Mesodermal cell (in vitro differentiated cells): ENCODE data around the gene LIMCH1.

Experiments used
- H3K27ac ChIP-seq: 2 replicates; pipeline ENCODE4 v1.7.0; 2013; ENCODE audit warnings: mild to moderate bottlenecking, low read depth, low read length, moderate library complexity; ENCODE audit not compliant: severe bottlenecking
- H3K36me3 ChIP-seq: 2 replicates; pipeline ENCODE4 v1.7.1; 2013; ENCODE audit warnings: mild to moderate bottlenecking, low read length, moderate library complexity; ENCODE audit not compliant: control insufficient read depth, insufficient read depth
- H3K4me1 ChIP-seq: one replicate; pipeline ENCODE4 v1.7.1; 2013; ENCODE audit warnings: mild to moderate bottlenecking, low read length; ENCODE audit not compliant: insufficient read depth, control insufficient read depth, poor library complexity, severe bottlenecking
- H3K4me3 ChIP-seq: 2 replicates; pipeline ENCODE4 v1.7.0; 2013; ENCODE audit warnings: low read length, control low read depth, mild to moderate bottlenecking; ENCODE audit not compliant: insufficient read depth, poor library complexity, severe bottlenecking; ENCODE audit errors: extremely low read depth
- H3K9me3 ChIP-seq: 2 replicates; pipeline ENCODE4 v1.7.1; 2013; ENCODE audit warnings: mild to moderate bottlenecking, low read length, moderate library complexity; ENCODE audit not compliant: control insufficient read depth
- WGBS, 2 experiments: methylation state at CpG; one replicate each; pipeline ENCODE4 v1.1.5; 2013; ENCODE audit warnings: missing lambda C conversion rate in 2 of 2; ENCODE audit not compliant: insufficient coverage in 2 of 2; 5-methylcytosine and 5-hydroxymethylcytosine counted together

LIMCH1 gene

GRCh38 chr4:41670982-41671381 is 133.0 kb downstream of the LIMCH1 start:
- no peak overlapping the region for H3K27ac ChIP-seq
- no peaks in the 10 kb centered on the region for H3K4me1 ChIP-seq
- no peaks in the 10 kb centered on the region for H3K36me3 ChIP-seq
- no peak overlapping the region for H3K4me3 ChIP-seq
- H3K9me3 ChIP-seq = no peaks in the 10 kb centered on the region

- Histone ChIP-seq H3K4me3 (no peak overlapping the region), H3K36me3 (no peaks in the 10 kb centered on the region), H3K4me1 (peaks cover 7% of the 10 kb centered on the region), H3K9me3 (no peaks in the 10 kb centered on the region), H3K27ac (no peak overlapping the region)
- 78 to 83% methylated on average over 2 to 4 of the region's 7 CpGs for WGBS, 2 experiments
These were observed 140.3 kb downstream of the LIMCH1 start for GRCh38 chr4:41678086-41678816.

GRCh38 chr4:41678951-41679350 is 141.0 kb downstream of the LIMCH1 start:
- no peak overlapping the region for H3K27ac ChIP-seq
- no peaks in the 10 kb centered on the region for H3K9me3 ChIP-seq
- no peak overlapping the region for H3K4me3 ChIP-seq
- no peaks in the 10 kb centered on the region for H3K36me3 ChIP-seq
- peaks cover 7% of the 10 kb centered on the region for H3K4me1 ChIP-seq
- 84 to 98% methylated on average over 2 of the region's 2 CpGs for WGBS, 2 experiments

GRCh38 chr4:41679991-41680390 is 142.0 kb downstream of the LIMCH1 start:
- H3K4me1 ChIP-seq = peaks cover 7% of the 10 kb centered on the region
- H3K4me3 ChIP-seq = no peak overlapping the region
- no peaks in the 10 kb centered on the region for H3K9me3 ChIP-seq
- 90 to 100% methylated on average over 1 to 2 of the region's 4 CpGs for WGBS, 2 experiments
- peaks cover 5% of the 10 kb centered on the region for H3K36me3 ChIP-seq
- H3K27ac ChIP-seq = no peak overlapping the region

- 100% methylated on average over 1 of the region's 2 CpGs for WGBS, 2 experiments
- Histone ChIP-seq H3K4me3 (no peak overlapping the region), H3K4me1 (peaks cover 7% of the 10 kb centered on the region), H3K27ac (no peak overlapping the region), H3K36me3 (peaks cover 5% of the 10 kb centered on the region), H3K9me3 (no peaks in the 10 kb centered on the region)
These were observed 143.1 kb downstream of the LIMCH1 start for GRCh38 chr4:41681054-41681453.

- no peaks in the 10 kb centered on the region for H3K9me3 ChIP-seq
- H3K4me1 ChIP-seq = peaks cover 7% of the 10 kb centered on the region
- peaks cover 9% of the 10 kb centered on the region for H3K36me3 ChIP-seq
- H3K27ac ChIP-seq = no peak overlapping the region
- H3K4me3 ChIP-seq = no peak overlapping the region
These were observed 145.4 kb downstream of the LIMCH1 start for GRCh38 chr4:41683326-41683725.

- H3K9me3 ChIP-seq = no peaks in the 10 kb centered on the region
- peaks cover 15% of the 10 kb centered on the region for H3K36me3 ChIP-seq
- H3K4me3 ChIP-seq = no peak overlapping the region
- H3K4me1 ChIP-seq = no peaks in the 10 kb centered on the region
- WGBS, 2 experiments = 84 to 93% methylated on average over 7 to 8 of the region's 8 CpGs
- H3K27ac ChIP-seq = no peak overlapping the region
These were observed 148.9 kb downstream of the LIMCH1 start for GRCh38 chr4:41686893-41687292.

GRCh38 chr4:41687971-41688370 is 150.0 kb downstream of the LIMCH1 start:
- Histone ChIP-seq H3K4me1 (no peaks in the 10 kb centered on the region), H3K9me3 (no peaks in the 10 kb centered on the region), H3K36me3 (peaks cover 15% of the 10 kb centered on the region), H3K4me3 (no peak overlapping the region), H3K27ac (no peak overlapping the region)
- WGBS, 2 experiments = 92 to 93% methylated on average over 4 of the region's 5 CpGs

- H3K36me3 ChIP-seq = peaks cover 5% of the 10 kb centered on the region
- 12 to 51% methylated on average over 6 to 7 of the region's 12 CpGs for WGBS, 2 experiments
- H3K27ac ChIP-seq = no peak overlapping the region
These were observed 154.9 kb downstream of the LIMCH1 start for GRCh38 chr4:41692717-41693345.

GRCh38 chr4:41693629-41694028 is 155.7 kb downstream of the LIMCH1 start:
- Histone ChIP-seq H3K4me1 (no peaks in the 10 kb centered on the region), H3K9me3 (no peaks in the 10 kb centered on the region), H3K27ac (no peak overlapping the region), H3K4me3 (no peak overlapping the region), H3K36me3 (peaks cover 5% of the 10 kb centered on the region)
- no CpG with 5 or more reads among the region's 2 CpGs for WGBS, 2 experiments

More at GRCh38 chr4:41692717-41693345, 154.9 kb downstream of the LIMCH1 start:
- Histone ChIP-seq H3K9me3 (no peaks in the 10 kb centered on the region), H3K4me3 (no peak overlapping the region), H3K4me1 (no peaks in the 10 kb centered on the region)

- H3K4me3 ChIP-seq = no peak overlapping the region
- H3K9me3 ChIP-seq = no peaks in the 10 kb centered on the region
- WGBS, 2 experiments = 92 to 100% methylated on average over 1 to 2 of the region's 3 CpGs
- H3K36me3 ChIP-seq = no peaks in the 10 kb centered on the region
- no peak overlapping the region for H3K27ac ChIP-seq
- H3K4me1 ChIP-seq = no peaks in the 10 kb centered on the region
These were observed 158.2 kb downstream of the LIMCH1 start for GRCh38 chr4:41696131-41696530.
